Measurements from ENCODE around the gene SPRTN. TPM values are rescaled to one million over a fixed set of nuclear protein-coding genes. Genes with fewer than 3 reads are reported as not detected.

The SPRTN gene
- total and polyA plus RNA-seq, 2 experiments from 2014 or later: 9.1 to 25.0 TPM

DNA sequence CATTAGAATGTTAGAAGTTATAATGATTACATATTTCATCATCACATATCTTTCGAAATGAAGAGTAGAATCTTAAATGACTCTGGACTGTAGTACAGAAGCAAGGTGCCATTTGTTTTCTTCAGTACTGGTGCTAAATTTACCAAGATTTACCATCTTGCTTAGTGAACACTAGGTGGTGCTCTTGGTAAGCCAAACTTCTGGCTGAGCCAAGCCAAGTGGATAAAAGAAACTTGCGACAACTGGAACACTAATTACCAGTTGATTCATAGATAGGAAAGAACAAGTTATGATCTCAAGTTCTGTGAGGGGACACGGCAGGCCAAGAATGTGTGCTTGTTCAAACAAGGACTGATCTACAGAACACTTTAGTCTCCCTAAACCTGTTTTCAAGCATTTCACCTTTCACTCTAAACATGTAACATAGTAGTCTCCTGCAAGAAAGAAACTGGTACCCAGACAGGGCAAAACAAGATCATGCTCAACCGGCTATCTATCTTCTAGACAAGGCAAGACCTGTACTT, 19.8 kb downstream of the SPRTN start:
- DNase-seq (ENCODE audit: low spot score): peak; percentile 75
- Histone ChIP-seq H3K27ac (ENCODE audit: low read depth) (no peak overlapping the region), H3K9me2 (ENCODE audit: insufficient read depth) (no peaks in the 10 kb centered on the region)

DNA sequence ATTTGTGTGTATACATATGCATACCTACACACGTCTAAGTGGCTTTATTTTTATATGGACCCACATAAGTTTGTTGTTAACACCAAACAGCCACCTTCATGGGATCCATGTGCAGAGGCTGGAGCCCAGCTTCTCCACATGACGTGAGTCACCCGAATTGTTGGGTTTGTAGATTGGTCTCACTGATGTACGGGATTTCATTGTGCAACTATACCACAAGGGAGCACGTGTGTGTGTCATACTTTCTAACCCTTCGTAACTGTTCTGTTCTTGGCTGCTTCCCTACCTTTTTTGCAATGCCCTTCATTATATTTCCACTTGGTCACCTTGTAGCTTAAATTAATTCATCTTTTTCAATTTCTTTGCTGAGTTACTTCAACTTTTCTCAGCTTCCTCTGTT, 21.0 kb downstream of the SPRTN start:
- H3K4me1 Mint-ChIP-seq: no peaks in the 10 kb centered on the region
- Histone ChIP-seq H3K36me3 (ENCODE audit: insufficient read depth) (no peaks in the 10 kb centered on the region), H3K4me1 (ENCODE audit: insufficient read depth) (no peaks in the 10 kb centered on the region), H3K4me2 (no peak overlapping the region), H3F3A (replicated peaks; ENCODE audit: low read depth) (no peaks in the 10 kb centered on the region), H2AFZ (no peak overlapping the region), H3K27me3 (ENCODE audit: insufficient read depth) (no peaks in the 10 kb centered on the region), H3K9me2 (ENCODE audit: insufficient read depth) (no peaks in the 10 kb centered on the region), H4K20me1 (replicated peaks; ENCODE audit: insufficient read depth) (no peaks in the 10 kb centered on the region; the same call in 1 of the 2 replicates), H3K4me3 (no peak overlapping the region), H3K79me2 (replicated peaks; ENCODE audit: insufficient read depth) (no peaks in the 10 kb centered on the region), H3K27ac (ENCODE audit: low read depth) (no peak overlapping the region)
- DNase-seq (ENCODE audit: low spot score) (no peak), ATAC-seq (no peak)
- H3K27ac Mint-ChIP-seq: no peak overlapping the region
- H3K4me3 Mint-ChIP-seq: no peak overlapping the region
- H3K36me3 Mint-ChIP-seq (ENCODE audit: low read depth): no peaks in the 10 kb centered on the region; the same call in none of the 3 replicates
- H3K9me3 Mint-ChIP-seq: no peaks in the 10 kb centered on the region
- no peaks in the 10 kb centered on the region for H3K27me3 Mint-ChIP-seq (ENCODE audit: insufficient read depth, low read depth, poor library complexity)
- TF ChIP-seq, protein P1, sequence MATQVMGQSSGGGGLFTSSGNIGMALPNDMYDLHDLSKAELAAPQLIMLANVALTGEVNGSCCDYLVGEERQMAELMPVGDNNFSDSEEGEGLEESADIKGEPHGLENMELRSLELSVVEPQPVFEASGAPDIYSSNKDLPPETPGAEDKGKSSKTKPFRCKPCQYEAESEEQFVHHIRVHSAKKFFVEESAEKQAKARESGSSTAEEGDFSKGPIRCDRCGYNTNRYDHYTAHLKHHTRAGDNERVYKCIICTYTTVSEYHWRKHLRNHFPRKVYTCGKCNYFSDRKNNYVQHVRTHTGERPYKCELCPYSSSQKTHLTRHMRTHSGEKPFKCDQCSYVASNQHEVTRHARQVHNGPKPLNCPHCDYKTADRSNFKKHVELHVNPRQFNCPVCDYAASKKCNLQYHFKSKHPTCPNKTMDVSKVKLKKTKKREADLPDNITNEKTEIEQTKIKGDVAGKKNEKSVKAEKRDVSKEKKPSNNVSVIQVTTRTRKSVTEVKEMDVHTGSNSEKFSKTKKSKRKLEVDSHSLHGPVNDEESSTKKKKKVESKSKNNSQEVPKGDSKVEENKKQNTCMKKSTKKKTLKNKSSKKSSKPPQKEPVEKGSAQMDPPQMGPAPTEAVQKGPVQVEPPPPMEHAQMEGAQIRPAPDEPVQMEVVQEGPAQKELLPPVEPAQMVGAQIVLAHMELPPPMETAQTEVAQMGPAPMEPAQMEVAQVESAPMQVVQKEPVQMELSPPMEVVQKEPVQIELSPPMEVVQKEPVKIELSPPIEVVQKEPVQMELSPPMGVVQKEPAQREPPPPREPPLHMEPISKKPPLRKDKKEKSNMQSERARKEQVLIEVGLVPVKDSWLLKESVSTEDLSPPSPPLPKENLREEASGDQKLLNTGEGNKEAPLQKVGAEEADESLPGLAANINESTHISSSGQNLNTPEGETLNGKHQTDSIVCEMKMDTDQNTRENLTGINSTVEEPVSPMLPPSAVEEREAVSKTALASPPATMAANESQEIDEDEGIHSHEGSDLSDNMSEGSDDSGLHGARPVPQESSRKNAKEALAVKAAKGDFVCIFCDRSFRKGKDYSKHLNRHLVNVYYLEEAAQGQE (IDR thresholded peaks at IDR 0.05; ENCODE audit: unreplicated experiment): no peak
- TF ChIP-seq POLR2AphosphoS5 (IDR thresholded peaks at IDR 0.05; ENCODE audit: low read depth) (no peak), EZH2 (IDR thresholded peaks at IDR 0.05; ENCODE audit: low read depth, unreplicated experiment) (no peak)
- TF ChIP-seq, protein P2, sequence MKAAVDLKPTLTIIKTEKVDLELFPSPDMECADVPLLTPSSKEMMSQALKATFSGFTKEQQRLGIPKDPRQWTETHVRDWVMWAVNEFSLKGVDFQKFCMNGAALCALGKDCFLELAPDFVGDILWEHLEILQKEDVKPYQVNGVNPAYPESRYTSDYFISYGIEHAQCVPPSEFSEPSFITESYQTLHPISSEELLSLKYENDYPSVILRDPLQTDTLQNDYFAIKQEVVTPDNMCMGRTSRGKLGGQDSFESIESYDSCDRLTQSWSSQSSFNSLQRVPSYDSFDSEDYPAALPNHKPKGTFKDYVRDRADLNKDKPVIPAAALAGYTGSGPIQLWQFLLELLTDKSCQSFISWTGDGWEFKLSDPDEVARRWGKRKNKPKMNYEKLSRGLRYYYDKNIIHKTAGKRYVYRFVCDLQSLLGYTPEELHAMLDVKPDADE (IDR thresholded peaks at IDR 0.05): no peak

More for the DNA sequence above, 19.8 kb downstream of the SPRTN start:
- Mint-ChIP-seq H3K4me3 (no peak overlapping the region), H3K36me3 (ENCODE audit: low read depth) (peaks cover 3% of the 10 kb centered on the region), H3K27ac (no peak overlapping the region), H3K9me3 (no peaks in the 10 kb centered on the region), H3K27me3 (ENCODE audit: insufficient read depth, low read depth, poor library complexity) (no peaks in the 10 kb centered on the region), H3K4me1 (no peaks in the 10 kb centered on the region)
- H4K20me1 ChIP-seq (replicated peaks; ENCODE audit: insufficient read depth): no peaks in the 10 kb centered on the region; the same call in 1 of the 2 replicates
- TF ChIP-seq CREB1 (CRISPR knock-in tag; IDR thresholded peaks at IDR 0.05; ENCODE audit: low read depth) (no peak), EZH2 (IDR thresholded peaks at IDR 0.05; ENCODE audit: low read depth, unreplicated experiment) (no peak), STAT1 (IDR thresholded peaks at IDR 0.05; ENCODE audit: unreplicated experiment) (no peak), ZNF331 (CRISPR knock-in tag; IDR thresholded peaks at IDR 0.05; ENCODE audit: low read depth) (no peak), POLR2AphosphoS5 (IDR thresholded peaks at IDR 0.05; ENCODE audit: low read depth) (no peak), EZH2phosphoT487 (IDR thresholded peaks at IDR 0.05; ENCODE audit: unreplicated experiment) (no peak)
- TF ChIP-seq, protein P3, sequence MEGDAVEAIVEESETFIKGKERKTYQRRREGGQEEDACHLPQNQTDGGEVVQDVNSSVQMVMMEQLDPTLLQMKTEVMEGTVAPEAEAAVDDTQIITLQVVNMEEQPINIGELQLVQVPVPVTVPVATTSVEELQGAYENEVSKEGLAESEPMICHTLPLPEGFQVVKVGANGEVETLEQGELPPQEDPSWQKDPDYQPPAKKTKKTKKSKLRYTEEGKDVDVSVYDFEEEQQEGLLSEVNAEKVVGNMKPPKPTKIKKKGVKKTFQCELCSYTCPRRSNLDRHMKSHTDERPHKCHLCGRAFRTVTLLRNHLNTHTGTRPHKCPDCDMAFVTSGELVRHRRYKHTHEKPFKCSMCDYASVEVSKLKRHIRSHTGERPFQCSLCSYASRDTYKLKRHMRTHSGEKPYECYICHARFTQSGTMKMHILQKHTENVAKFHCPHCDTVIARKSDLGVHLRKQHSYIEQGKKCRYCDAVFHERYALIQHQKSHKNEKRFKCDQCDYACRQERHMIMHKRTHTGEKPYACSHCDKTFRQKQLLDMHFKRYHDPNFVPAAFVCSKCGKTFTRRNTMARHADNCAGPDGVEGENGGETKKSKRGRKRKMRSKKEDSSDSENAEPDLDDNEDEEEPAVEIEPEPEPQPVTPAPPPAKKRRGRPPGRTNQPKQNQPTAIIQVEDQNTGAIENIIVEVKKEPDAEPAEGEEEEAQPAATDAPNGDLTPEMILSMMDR (conservative IDR thresholded peaks at IDR 0.05; ENCODE audit: low read depth in 2 of 2): peak; percentile 87
- TF ChIP-seq, protein P1 (IDR thresholded peaks at IDR 0.05; ENCODE audit: unreplicated experiment): no peak
- no peaks in the 10 kb centered on the region for H3F3A ChIP-seq (replicated peaks; ENCODE audit: low read depth)
- H3K4me1 ChIP-seq (ENCODE audit: insufficient read depth): no peaks in the 10 kb centered on the region
- no peaks in the 10 kb centered on the region for H3K79me2 ChIP-seq (replicated peaks; ENCODE audit: insufficient read depth)
- H3K36me3 ChIP-seq (ENCODE audit: insufficient read depth): peaks cover 6% of the 10 kb centered on the region; the same call in 1 of the 2 replicates
- no peak overlapping the region for H2AFZ ChIP-seq
- no peaks in the 10 kb centered on the region for H3K27me3 ChIP-seq (ENCODE audit: insufficient read depth)
- no peak overlapping the region for H3K4me3 ChIP-seq
- peak; percentile 90 for ATAC-seq
- H3K4me2 ChIP-seq: no peak overlapping the region
